Lower leg skin (tissue), 3 donors: ENCODE measurements around the gene BIN2.

Experiments used
- CTCF ChIP-seq, 3 donors: fragments of 450-650 bp; IDR thresholded peaks; one replicate each; pipeline ENCODE4 v1.5.1; 2016; ENCODE audit warnings: antibody characterized with exemption in 3 of 3, mild to moderate bottlenecking in 3 of 3, moderate library complexity in 2 of 3
- POLR2A ChIP-seq, 2 donors: fragments of 450-650 bp; IDR thresholded peaks; one replicate each; pipeline ENCODE4 v1.6.1; 2016 to 2017; ENCODE audit warnings: antibody characterized with exemption in 2 of 2, mild to moderate bottlenecking in 1 of 2, moderate library complexity in 1 of 2

DNA sequence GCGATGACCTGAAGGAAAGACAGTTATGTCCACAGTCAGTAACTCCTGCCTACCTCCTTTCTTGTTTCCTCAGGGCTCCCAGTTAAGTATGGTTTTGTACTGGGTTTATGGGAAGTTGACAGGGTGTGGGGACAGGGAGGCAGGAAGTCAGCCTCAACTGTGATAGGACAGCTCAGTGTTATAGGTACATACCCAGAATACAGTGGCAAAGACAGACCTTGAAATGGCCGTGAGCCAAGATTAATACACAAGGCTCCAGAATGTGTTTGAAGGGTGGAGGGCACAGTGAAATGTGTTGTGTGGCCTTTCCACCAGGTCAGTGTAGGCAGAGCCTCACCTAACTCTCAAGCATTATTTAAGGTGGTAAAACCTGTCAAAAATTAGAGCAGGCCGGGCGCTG is 4.6 kb upstream of the BIN2 start:
- TF ChIP-seq CTCF (IDR thresholded peaks at IDR 0.05) (no peak), POLR2A (IDR thresholded peaks at IDR 0.05) (no peak)
